HUES6 (cell line): ENCODE measurements around the gene MBNL1.
A peak's percentile ranks its signal among the peaks of the same experiment; 100 is the strongest.

Experiments
- H3K27ac ChIP-seq: 2 replicates; pipeline ENCODE4 v1.7.0; 2013; ENCODE audit warnings: low read depth, mild to moderate bottlenecking, low read length, inconsistent platforms
- H3K27me3 ChIP-seq: 2 replicates; pipeline ENCODE4 v1.6.1; 2013; ENCODE audit warnings: low read length; ENCODE audit not compliant: control insufficient read depth, insufficient read depth
- H3K36me3 ChIP-seq: 2 replicates; pipeline ENCODE4 v1.6.1; 2013; ENCODE audit warnings: low read length; ENCODE audit not compliant: control insufficient read depth, insufficient read depth
- H3K4me1 ChIP-seq: 2 replicates; pipeline ENCODE4 v1.6.1; 2013; ENCODE audit warnings: low read length; ENCODE audit not compliant: control insufficient read depth, insufficient read depth
- H3K4me3 ChIP-seq: 2 replicates; pipeline ENCODE4 v1.5.1; 2013; ENCODE audit warnings: low read depth, low read length
- H3K9ac ChIP-seq: one replicate; pipeline ENCODE4 v1.6.1; 2013; ENCODE audit warnings: mild to moderate bottlenecking, low read length
- H3K9me3 ChIP-seq: 2 replicates; pipeline ENCODE4 v1.6.1; 2013; ENCODE audit warnings: low read depth, low read length; ENCODE audit not compliant: control insufficient read depth, insufficient read depth

Gene MBNL1

DNA sequence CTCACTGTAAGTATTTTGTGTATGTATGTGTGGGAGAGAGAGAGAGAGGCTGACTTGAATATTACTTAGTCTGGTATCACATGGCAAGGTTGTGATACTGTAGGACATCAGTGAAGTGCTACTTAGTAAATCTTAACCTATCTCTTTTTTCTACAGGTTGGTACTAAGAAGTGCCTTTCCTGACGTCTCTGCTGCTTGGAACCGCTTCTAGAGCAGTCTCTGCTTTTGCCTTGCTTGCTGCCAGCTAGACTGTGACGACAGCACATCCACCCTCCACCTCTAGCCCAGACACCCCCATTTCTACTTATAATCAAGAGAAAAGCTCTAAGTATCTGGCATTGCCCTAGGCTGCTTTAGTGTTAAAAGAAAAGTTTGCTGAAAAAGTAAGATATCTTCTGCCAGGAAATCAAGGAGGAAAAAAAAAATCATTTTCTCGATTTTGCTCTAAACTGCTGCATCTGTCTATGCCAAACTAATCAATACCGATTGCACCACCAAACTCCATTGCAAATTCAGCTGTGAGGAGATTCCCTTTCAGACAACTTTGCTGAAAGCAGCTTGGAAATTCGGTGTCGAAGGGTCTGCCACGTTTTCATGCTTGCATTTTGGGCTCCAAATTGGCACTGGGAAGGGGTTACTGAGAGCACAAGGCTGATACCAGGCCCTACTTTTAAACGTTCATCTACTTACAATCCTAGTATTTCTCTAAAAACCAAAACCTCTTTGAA is 30.7 kb downstream of the MBNL1 start:
- Histone ChIP-seq H3K4me1 (peaks cover 48% of the 10 kb centered on the region), H3K9me3 (no peaks in the 10 kb centered on the region), H3K27ac (no peak overlapping the region), H3K4me3 (peak overlapping the region; percentile 50), H3K27me3 (no peaks in the 10 kb centered on the region), H3K36me3 (no peaks in the 10 kb centered on the region), H3K9ac (peak overlapping the region; percentile 83)

- Histone ChIP-seq H3K27ac (no peak overlapping the region), H3K9me3 (no peaks in the 10 kb centered on the region), H3K27me3 (no peaks in the 10 kb centered on the region), H3K4me1 (peaks cover 56% of the 10 kb centered on the region), H3K36me3 (no peaks in the 10 kb centered on the region), H3K9ac (no peak overlapping the region), H3K4me3 (peak overlapping the region; percentile 50; the same call in 1 of the 2 replicates)
Observed at GRCh38 chr3:152300029-152300731, 31.5 kb downstream of the MBNL1 start.

GRCh38 chr3:152301745-152302181 is 33.0 kb downstream of the MBNL1 start:
- Histone ChIP-seq H3K9ac (no peak overlapping the region), H3K4me3 (peak overlapping the region; percentile 34; the same call in 1 of the 2 replicates), H3K9me3 (no peaks in the 10 kb centered on the region), H3K27me3 (no peaks in the 10 kb centered on the region), H3K27ac (no peak overlapping the region), H3K36me3 (no peaks in the 10 kb centered on the region), H3K4me1 (peaks cover 68% of the 10 kb centered on the region)

DNA sequence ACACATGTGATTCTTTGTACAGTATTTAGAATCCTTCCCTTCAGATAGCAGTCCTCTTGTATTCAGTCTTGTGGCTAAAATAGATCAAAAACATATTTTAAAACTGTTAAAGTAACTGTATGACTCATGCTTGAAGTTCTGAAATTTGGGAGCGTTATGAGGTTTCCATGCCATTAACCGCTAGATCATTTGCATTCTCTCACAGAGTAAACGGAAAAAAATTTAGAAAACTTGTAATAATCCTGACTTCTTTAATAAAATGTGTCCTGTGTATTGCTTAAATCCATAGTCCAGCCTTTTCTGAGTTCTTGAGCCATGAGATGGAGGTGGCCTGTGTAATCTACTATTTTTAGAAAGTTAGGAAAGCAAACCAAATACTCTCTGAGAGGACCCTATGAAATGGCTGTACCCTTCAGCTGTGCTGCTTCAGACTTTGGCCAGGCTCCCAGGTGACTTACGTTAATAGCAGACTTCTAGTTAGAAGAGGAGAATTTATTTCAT is 33.8 kb downstream of the MBNL1 start:
- Histone ChIP-seq H3K9ac (no peak overlapping the region), H3K4me1 (peaks cover 72% of the 10 kb centered on the region), H3K27me3 (no peaks in the 10 kb centered on the region), H3K4me3 (no peak overlapping the region), H3K36me3 (no peaks in the 10 kb centered on the region), H3K9me3 (no peaks in the 10 kb centered on the region), H3K27ac (no peak overlapping the region)

DNA sequence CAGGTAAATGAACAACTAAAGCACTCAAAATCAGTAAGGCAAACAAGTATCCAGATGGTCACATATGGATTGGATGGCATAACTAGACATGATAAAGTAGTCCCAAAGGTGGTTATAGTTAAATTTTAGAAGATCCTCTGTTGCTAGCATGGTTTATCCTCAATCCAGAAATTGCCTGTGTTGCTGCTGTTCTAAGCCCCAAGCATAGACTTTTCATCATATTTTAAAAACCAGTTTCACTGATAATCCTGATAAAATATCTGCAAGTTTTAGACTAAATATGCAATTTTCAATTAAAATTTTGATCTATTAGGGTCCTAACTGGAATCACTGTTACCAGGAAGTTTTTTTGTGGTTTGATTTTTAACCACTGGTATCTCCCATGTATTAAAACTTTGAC is 35.4 kb downstream of the MBNL1 start:
- Histone ChIP-seq H3K27ac (no peak overlapping the region), H3K9me3 (no peaks in the 10 kb centered on the region), H3K27me3 (no peaks in the 10 kb centered on the region), H3K4me1 (peaks cover 71% of the 10 kb centered on the region), H3K36me3 (no peaks in the 10 kb centered on the region), H3K9ac (no peak overlapping the region), H3K4me3 (no peak overlapping the region)

DNA sequence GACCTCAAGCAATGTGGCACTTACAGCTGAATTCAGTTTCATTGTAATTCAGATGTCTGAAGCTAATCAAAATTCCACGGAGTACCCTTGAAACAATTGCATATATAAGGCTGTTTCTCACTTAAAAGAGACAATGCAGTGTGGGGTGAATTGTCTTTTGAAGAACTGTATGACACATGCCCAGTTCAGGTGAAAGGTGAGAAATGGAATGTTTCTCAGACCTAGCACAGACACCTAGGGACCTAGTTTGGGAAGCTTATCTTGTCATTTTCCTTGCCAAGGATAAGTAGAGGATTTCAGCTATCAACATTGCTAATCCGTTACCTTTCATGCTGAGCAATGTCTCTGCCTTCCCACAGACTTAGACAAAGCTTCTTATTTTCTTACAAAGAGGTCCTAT is 36.3 kb downstream of the MBNL1 start:
- H3K36me3 ChIP-seq, result no peaks in the 10 kb centered on the region
- peak overlapping the region; percentile 24; the same call in 1 of the 2 replicates for H3K27ac ChIP-seq
- H3K9me3 ChIP-seq, result no peaks in the 10 kb centered on the region
- no peak overlapping the region for H3K9ac ChIP-seq
- no peaks in the 10 kb centered on the region for H3K27me3 ChIP-seq
- peaks cover 63% of the 10 kb centered on the region for H3K4me1 ChIP-seq
- peak overlapping the region; percentile 5; the same call in 1 of the 2 replicates for H3K4me3 ChIP-seq

DNA sequence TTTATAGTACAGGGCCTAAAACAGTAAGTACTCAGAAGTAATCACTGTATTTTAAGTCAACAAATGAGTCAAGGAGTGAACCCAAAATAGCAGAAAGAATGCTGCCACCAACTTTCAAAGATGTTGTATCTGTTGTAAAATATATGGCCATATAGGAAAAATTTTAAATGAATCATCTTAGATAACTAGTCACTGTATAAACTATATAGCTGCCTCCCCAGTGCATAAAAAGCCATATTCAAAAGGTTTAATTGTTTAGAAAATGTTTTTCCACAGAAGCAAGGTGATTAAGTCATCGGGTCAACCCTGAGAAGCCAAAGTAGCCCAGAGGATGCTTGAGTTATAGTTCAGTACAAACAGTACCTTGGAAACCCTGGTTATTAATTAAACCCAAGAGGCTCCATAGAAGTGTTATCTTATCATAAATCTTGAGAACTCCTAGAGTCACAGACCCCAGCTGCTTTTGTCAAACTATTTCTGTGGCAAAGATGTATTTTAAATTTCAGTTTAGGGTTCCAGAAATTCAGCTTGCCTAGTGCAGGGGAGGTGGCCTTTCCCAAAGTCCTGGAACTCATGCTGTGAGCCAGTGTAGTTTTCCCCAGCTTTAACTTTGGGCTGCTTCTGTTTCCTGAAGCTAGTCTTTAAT is 39.2 kb downstream of the MBNL1 start:
- no peak overlapping the region for H3K4me3 ChIP-seq
- H3K27ac ChIP-seq, result 0 out of 2 replicates have a peak overlapping the region, but pooled peaks have one; percentile 59
- no peaks in the 10 kb centered on the region for H3K36me3 ChIP-seq
- peaks cover 44% of the 10 kb centered on the region for H3K4me1 ChIP-seq
- no peaks in the 10 kb centered on the region for H3K9me3 ChIP-seq
- no peaks in the 10 kb centered on the region for H3K27me3 ChIP-seq
- no peak overlapping the region for H3K9ac ChIP-seq

DNA sequence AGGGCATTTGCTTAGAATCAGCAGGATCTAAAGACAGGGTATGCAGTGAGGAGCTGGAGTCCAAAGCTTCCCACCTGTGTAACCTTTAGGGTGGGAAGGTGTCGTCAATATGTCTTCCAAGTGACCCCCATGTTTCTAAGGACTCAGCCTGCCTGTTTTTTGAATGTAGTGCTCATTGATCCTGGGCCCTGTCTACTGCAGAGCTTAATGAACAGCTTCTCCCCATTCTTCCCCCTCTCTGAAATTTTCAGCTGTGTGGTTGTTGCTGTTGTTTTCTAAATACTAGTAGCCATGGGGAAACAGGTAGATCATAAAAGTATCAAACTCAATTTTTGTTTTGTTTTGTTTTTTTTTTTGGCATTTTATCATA is 39.7 kb downstream of the MBNL1 start:
- Histone ChIP-seq H3K36me3 (no peaks in the 10 kb centered on the region), H3K4me1 (peaks cover 42% of the 10 kb centered on the region), H3K9me3 (no peaks in the 10 kb centered on the region), H3K4me3 (no peak overlapping the region), H3K9ac (no peak overlapping the region), H3K27me3 (no peaks in the 10 kb centered on the region), H3K27ac (0 out of 2 replicates have a peak overlapping the region, but pooled peaks have one; percentile 59)

DNA sequence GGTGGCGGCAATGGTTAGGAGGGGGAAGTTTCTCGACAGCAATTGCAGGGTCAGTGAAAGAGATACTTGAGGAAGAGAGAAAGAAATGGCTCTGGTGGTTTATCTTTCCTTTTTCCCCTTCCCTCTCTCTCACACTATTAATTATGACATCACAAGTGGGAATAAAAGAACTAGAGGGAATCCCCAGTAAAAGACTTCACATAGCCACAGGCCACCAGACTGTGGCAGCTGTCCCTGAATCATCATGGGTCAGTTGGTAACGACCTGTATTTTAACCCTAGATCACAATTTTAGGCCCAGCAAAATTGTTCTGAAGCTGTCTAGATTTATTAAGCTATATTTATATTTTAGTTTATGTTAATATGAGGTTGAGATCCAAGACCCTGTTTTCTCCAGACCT is 40.3 kb downstream of the MBNL1 start:
- Histone ChIP-seq H3K9me3 (no peaks in the 10 kb centered on the region), H3K27ac (no peak overlapping the region), H3K9ac (no peak overlapping the region), H3K4me1 (peaks cover 39% of the 10 kb centered on the region), H3K4me3 (no peak overlapping the region), H3K27me3 (no peaks in the 10 kb centered on the region), H3K36me3 (no peaks in the 10 kb centered on the region)

DNA sequence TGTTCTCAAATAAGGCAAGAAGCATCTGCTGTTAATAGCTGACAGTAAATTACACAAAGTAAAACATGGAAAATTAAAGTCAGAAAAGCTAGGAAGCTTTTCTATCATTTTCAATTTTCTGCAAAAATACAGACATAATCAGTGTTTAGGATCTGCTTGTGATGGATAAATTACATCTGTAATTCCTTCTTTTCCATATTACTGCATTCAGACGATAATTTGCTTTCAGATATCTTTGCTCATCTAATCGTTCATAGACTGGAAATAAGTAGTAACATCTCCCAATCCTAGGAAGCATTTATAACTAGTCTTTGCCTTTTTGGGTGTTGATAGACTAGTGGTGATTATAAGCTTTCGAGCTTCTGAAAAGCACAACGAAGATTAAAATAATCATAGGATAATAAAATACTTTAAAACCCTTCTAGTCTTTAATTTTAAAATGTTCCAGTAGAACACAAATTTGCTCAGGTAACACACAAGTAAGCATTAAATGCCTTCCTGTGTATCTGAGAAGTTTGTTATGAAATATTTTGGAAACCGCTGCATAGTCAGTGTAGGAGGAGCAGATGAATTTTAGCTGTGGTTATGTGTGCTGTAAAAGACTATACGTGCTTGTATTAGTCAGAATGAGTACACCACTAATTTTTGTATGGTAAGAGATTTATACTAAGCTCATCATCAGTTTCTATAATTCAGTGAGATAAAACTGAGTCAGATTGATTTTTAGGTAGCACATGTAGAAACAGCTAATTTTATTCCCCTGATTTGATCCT is 41.0 kb downstream of the MBNL1 start:
- Histone ChIP-seq H3K9ac (no peak overlapping the region), H3K27me3 (no peaks in the 10 kb centered on the region), H3K9me3 (no peaks in the 10 kb centered on the region), H3K4me1 (peaks cover 32% of the 10 kb centered on the region), H3K27ac (no peak overlapping the region), H3K4me3 (no peak overlapping the region), H3K36me3 (no peaks in the 10 kb centered on the region)
